K562 (cell line): ENCODE measurements around the gene NT5C2. TPM values are rescaled to one million over a fixed set of nuclear protein-coding genes. Genes with fewer than 3 reads are reported as not detected.

Experiments used
- ATAC-seq: fragments of 200-7000 bp; cut with Tn5 transposase; 3 replicates; pipeline ENCODE4 v1.9.1; 2020; ENCODE audit warnings: moderate library complexity
- BruUV-seq: library from RNA; stranded (reverse); fragments of 400-500 nt; replicated peaks from 2 replicates; lab custom pipeline; 2021; lab: Mats Ljungman, UMichigan
- CTCF ChIA-PET: fragments of 300-600 bp; formaldehyde crosslinking; extraction: SDS; loops from one replicate; lab custom pipeline; 2021; ENCODE audit warnings: low intra/inter-chr PET ratio; lab: Yijun Ruan, JAX
- POLR2A ChIA-PET: fragments of 300-600, 350-650 bp; sonication (Branson Sonifier 250); formaldehyde crosslinking; extraction: SDS; loops from one replicate; lab custom pipeline; 2021; ENCODE audit warnings: antibody characterized with exemption, inconsistent platforms; lab: Yijun Ruan, JAX
- DNase-seq, 4 experiments: peaks; one replicate each; pipeline versions ENCODE4 v3.0.0 to v3.0.0-alpha.2; 2011 to 2018; ENCODE audit warnings: low spot score in 3 of 4, mixed read lengths in 3 of 4; ENCODE audit errors: extremely low read depth in 1 of 4
- FAIRE-seq: peaks from 2 replicates; lab custom pipeline; 2011; peaks lifted over from hg19 to GRCh38; lab: Jason Lieb, UNC
- H2AFZ ChIP-seq: 2 replicates; pipeline ENCODE4 v1.6.0; 2011; ENCODE audit warnings: low read depth, low read length, control low read depth, inconsistent platforms
- H3K27ac ChIP-seq: fragments of 200-600 bp; 3 replicates; pipeline ENCODE4 v1.8.0; 2011; ENCODE audit warnings: low read depth, mild to moderate bottlenecking, control low read depth, inconsistent platforms, low read length, moderate library complexity, mixed read lengths; ENCODE audit errors: extremely low read depth
- H3K27me3 ChIP-seq, 2 experiments: fragments of 300-600 bp in 1 of 2; 2 replicates in 1 of 2; 3 replicates in 1 of 2; pipeline versions ENCODE4 v1.6.0 to v1.8.0; 2011; ENCODE audit warnings: inconsistent platforms in 2 of 2, low read length in 2 of 2, mild to moderate bottlenecking in 1 of 2, mixed read lengths in 1 of 2, moderate library complexity in 1 of 2; ENCODE audit not compliant: control insufficient read depth in 2 of 2, insufficient read depth in 2 of 2
- H3K36me3 ChIP-seq: fragments of 300-600 bp; 3 replicates; pipeline ENCODE4 v1.8.0; 2011; ENCODE audit warnings: mild to moderate bottlenecking, low read length, inconsistent platforms; ENCODE audit not compliant: control insufficient read depth, insufficient read depth
- H3K4me1 ChIP-seq, 2 experiments: fragments of 200-600 bp in 1 of 2; replicated peaks in 1 of 2; 2 replicates in 1 of 2; 3 replicates in 1 of 2; pipeline versions ENCODE4 v1.5.1 to v1.8.0; 2011; ENCODE audit warnings: inconsistent platforms in 2 of 2, low read length in 2 of 2, mild to moderate bottlenecking in 1 of 2, mixed read lengths in 1 of 2, moderate library complexity in 1 of 2; ENCODE audit not compliant: control insufficient read depth in 2 of 2, insufficient read depth in 2 of 2
- H3K4me2 ChIP-seq: 2 replicates; pipeline ENCODE4 v1.6.1; 2011; ENCODE audit warnings: low read length, control low read depth, inconsistent platforms, mixed read lengths; ENCODE audit not compliant: insufficient read depth
- H3K4me3 ChIP-seq: fragments of 200-600 bp; sonication (generic), shearing (Covaris generic); 2 replicates; pipeline ENCODE4 v1.5.1; 2016; ENCODE audit warnings: control low read depth, inconsistent platforms
- H3K79me2 ChIP-seq: fragments of 200-600 bp; 3 replicates; pipeline ENCODE4 v1.8.0; 2011; ENCODE audit warnings: low read length, inconsistent platforms; ENCODE audit not compliant: control insufficient read depth, insufficient read depth
- H3K9ac ChIP-seq, 2 experiments: 2 replicates each; pipeline versions ENCODE4 v1.6.0 to v1.6.1; 2011; ENCODE audit warnings: low read depth in 2 of 2, low read length in 2 of 2, control low read depth in 1 of 2, inconsistent platforms in 1 of 2, mild to moderate bottlenecking in 1 of 2, mixed read lengths in 1 of 2; ENCODE audit not compliant: insufficient read depth in 1 of 2
- H3K9me1 ChIP-seq: one replicate; pipeline ENCODE4 v1.6.0; 2011; ENCODE audit warnings: inconsistent platforms, mild to moderate bottlenecking, low read length, moderate library complexity; ENCODE audit not compliant: control insufficient read depth, insufficient read depth
- H3K9me3 ChIP-seq: replicated peaks from 2 replicates; pipeline ENCODE4 v1.5.1; 2011; ENCODE audit warnings: low read depth, low read length, inconsistent platforms; ENCODE audit not compliant: control insufficient read depth, insufficient read depth
- H4K20me1 ChIP-seq: replicated peaks from 2 replicates; pipeline ENCODE4 v1.6.1; 2011; ENCODE audit warnings: low read length, inconsistent platforms, mixed read lengths; ENCODE audit not compliant: control insufficient read depth, insufficient read depth
- HOXB6 ChIP-seq: fragments of 250-450 bp; sonication (Bioruptor Pico); IDR thresholded peaks from 2 replicates; pipeline ENCODE4 v1.5.1; 2022; ENCODE audit warnings: mild to moderate bottlenecking, borderline replicate concordance
- RFX7 ChIP-seq: fragments of 250-450 bp; sonication (Bioruptor Pico); IDR thresholded peaks from 2 replicates; pipeline ENCODE4 v1.5.1; 2021; ENCODE audit warnings: mild to moderate bottlenecking
- XRCC3 ChIP-seq: fragments of 450-650 bp; IDR thresholded peaks from 2 replicates; pipeline ENCODE4 v1.6.1; 2017; ENCODE audit warnings: mild to moderate bottlenecking, moderate library complexity
- ZNF57 ChIP-seq: fragments of 450-650 bp; formaldehyde crosslinking; IDR thresholded peaks from 2 replicates; pipeline ENCODE4 v1.4.0; 2020; ENCODE audit warnings: mild to moderate bottlenecking, moderate library complexity
- WGBS: fragments of 100-300 bp; shearing (Covaris generic); methylation state at CpG from one replicate; pipeline ENCODE4 v1.1.6; 2016; ENCODE audit warnings: low coverage, mixed read lengths; ENCODE audit not compliant: insufficient coverage; ENCODE audit errors: missing lambda C conversion rate; 5-methylcytosine and 5-hydroxymethylcytosine counted together
- in situ Hi-C: fragments of 300-500 bp; cut with MboI; formaldehyde crosslinking; loops from 4 replicates; pipeline ENCODE4 v1.15.0; 2018; ENCODE audit warnings: inconsistent platforms, mixed read lengths
- intact Hi-C: fragments of 100-400 bp; cut with micrococcal nuclease; formaldehyde crosslinking; loops from 2 replicates; pipeline ENCODE4 v1.14.2; 2022
- polyA plus RNA-seq, 8 experiments: library from polyadenylated mRNA; depleted of rRNA in 4 of 8; stranded (reverse) in 5 of 8; unstranded in 3 of 8; fragments of >200 nt; fragmentation: Nextera tagmentation in 2 of 8; fragmentation: Illumina TruSeq in 1 of 8; extraction: Ambion mirVana in 2 of 8; extraction: Trizol in 1 of 8; gene quantifications; 2 replicates each; pipeline versions ENCODE4 v1.2.1 to v1.2.3, GENCODE V29; 2011 to 2014; ENCODE audit warnings: inconsistent platforms in 1 of 8, missing spikeins in 1 of 8
- total RNA-seq, 7 experiments: library from RNA; depleted of rRNA in 6 of 7; stranded (reverse); fragments of >200 nt in 6 of 7; fragmentation: Illumina TruSeq in 2 of 7; extraction: Trizol in 2 of 7; gene quantifications; 2 replicates each; pipeline versions ENCODE4 v1.2.1 to v1.2.3, GENCODE V29; 2011 to 2021; ENCODE audit warnings: low replicate concordance in 1 of 7
- TF ChIP-seq, protein P1 (sequence below): fragments of 450-650 bp; IDR thresholded peaks from 2 replicates; pipeline ENCODE4 v1.6.1; 2016; ENCODE audit warnings: antibody characterized with exemption

NT5C2 gene
- total and polyA plus RNA-seq, 9 of the 15 experiments (the other 6 are each of a cell fraction or from before 2014, with no cell fraction given) = 11.3 to 45.2 (median 27.7) TPM

DNA sequence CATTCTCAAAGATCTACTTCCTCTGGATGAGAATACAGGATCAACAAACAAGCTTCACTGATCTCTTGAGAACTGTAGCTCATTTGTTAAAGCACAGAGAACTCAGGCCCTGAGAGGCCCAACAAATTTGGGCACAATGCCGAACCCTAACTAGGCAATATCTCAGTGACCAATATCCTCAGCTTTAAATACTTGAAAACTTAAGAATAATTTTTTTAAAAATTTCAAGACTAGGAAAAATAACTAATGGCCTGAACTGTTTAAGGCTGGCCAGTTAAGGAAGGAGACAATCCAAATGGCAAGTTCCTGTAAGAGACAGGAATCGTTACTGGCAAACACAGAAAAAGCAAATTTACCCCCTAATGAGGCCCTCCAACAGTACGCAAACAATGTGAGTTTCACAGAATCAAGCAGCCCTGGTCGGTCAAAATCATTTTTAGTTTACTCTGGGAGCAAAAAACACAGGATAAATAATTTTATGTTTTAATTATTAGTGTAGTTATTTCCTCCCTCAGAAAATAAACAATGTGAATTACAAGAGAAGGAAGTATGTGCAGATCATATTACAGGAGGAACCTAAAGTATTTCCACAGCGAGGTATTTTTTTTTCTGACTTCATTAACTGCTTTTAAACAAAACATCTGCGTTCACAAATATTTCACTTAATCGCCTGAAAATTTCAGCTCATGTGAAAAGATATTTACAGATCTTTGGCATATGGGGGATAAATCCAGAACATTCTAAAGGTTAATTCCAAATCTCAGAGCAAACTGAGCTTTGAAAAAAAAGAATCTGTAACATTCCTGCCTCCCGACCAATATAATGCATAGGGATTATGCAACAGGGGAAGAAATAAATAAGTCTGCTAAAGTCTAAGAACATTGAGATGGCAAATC lies 39.5 kb downstream of the NT5C2 start:
- TF ChIP-seq HOXB6 (CRISPR knock-in tag) = no peak
- no peak for TF ChIP-seq ZNF57 (CRISPR knock-in tag)
- no peak for TF ChIP-seq XRCC3
- TF ChIP-seq, protein P1, sequence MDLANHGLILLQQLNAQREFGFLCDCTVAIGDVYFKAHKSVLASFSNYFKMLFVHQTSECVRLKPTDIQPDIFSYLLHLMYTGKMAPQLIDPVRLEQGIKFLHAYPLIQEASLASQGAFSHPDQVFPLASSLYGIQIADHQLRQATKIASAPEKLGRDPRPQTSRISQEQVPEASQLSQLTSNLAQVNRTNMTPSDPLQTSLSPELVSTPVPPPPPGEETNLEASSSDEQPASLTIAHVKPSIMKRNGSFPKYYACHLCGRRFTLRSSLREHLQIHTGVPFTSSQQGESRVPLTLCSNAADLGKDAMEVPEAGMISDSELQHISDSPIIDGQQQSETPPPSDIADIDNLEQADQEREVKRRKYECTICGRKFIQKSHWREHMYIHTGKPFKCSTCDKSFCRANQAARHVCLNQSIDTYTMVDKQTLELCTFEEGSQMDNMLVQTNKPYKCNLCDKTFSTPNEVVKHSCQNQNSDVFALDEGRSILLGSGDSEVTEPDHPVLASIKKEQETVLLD = no peak
- no peak for TF ChIP-seq RFX7
- CTCF ChIA-PET = no interaction called here
- no peak overlapping the region for H3K4me2 ChIP-seq
- ATAC-seq (no peak), FAIRE-seq (no peak), DNase-seq (no peak)
- no peaks in the 10 kb centered on the region for H4K20me1 ChIP-seq
- H3K9ac ChIP-seq = no peak overlapping the region
- H3K79me2 ChIP-seq = no peaks in the 10 kb centered on the region
- no peak overlapping the region for H3K27ac ChIP-seq
- H3K36me3 ChIP-seq = peaks cover 4% of the 10 kb centered on the region; the same call in 1 of the 3 replicates
- no peaks in the 10 kb centered on the region; a peak in 1 of 5 replicates for H3K4me1 ChIP-seq
- no TSS peak for BruUV-seq
- no peaks in the 10 kb centered on the region for H3K9me1 ChIP-seq
- no peak overlapping the region for H3K4me3 ChIP-seq
- no peak overlapping the region for H2AFZ ChIP-seq
- POLR2A ChIA-PET = interaction anchor here (1.6 kb wide), 1 partner anchor 15 kb away, joined by 3 read pairs; no protein-coding TSS in a partner anchor
- in situ Hi-C loops = no loop called here
- 86% methylated on average over 8 of the region's 8 CpGs for WGBS
- no peaks in the 10 kb centered on the region for H3K9me3 ChIP-seq
- intact Hi-C loops = no loop called here
- no peaks in the 10 kb centered on the region for H3K27me3 ChIP-seq
